ENCODE measurements around the gene CSPG4. TPM values are rescaled to one million over a fixed set of nuclear protein-coding genes. Genes with fewer than 3 reads are reported as not detected.
"Not testable (repeated sequence)": the region's sequence is repeated elsewhere in the genome, so short reads cannot be mapped to it uniquely, and the experiment has no call there.

CSPG4 gene, protein sequence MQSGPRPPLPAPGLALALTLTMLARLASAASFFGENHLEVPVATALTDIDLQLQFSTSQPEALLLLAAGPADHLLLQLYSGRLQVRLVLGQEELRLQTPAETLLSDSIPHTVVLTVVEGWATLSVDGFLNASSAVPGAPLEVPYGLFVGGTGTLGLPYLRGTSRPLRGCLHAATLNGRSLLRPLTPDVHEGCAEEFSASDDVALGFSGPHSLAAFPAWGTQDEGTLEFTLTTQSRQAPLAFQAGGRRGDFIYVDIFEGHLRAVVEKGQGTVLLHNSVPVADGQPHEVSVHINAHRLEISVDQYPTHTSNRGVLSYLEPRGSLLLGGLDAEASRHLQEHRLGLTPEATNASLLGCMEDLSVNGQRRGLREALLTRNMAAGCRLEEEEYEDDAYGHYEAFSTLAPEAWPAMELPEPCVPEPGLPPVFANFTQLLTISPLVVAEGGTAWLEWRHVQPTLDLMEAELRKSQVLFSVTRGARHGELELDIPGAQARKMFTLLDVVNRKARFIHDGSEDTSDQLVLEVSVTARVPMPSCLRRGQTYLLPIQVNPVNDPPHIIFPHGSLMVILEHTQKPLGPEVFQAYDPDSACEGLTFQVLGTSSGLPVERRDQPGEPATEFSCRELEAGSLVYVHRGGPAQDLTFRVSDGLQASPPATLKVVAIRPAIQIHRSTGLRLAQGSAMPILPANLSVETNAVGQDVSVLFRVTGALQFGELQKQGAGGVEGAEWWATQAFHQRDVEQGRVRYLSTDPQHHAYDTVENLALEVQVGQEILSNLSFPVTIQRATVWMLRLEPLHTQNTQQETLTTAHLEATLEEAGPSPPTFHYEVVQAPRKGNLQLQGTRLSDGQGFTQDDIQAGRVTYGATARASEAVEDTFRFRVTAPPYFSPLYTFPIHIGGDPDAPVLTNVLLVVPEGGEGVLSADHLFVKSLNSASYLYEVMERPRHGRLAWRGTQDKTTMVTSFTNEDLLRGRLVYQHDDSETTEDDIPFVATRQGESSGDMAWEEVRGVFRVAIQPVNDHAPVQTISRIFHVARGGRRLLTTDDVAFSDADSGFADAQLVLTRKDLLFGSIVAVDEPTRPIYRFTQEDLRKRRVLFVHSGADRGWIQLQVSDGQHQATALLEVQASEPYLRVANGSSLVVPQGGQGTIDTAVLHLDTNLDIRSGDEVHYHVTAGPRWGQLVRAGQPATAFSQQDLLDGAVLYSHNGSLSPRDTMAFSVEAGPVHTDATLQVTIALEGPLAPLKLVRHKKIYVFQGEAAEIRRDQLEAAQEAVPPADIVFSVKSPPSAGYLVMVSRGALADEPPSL (N-terminal part only)
- total RNA-seq, result 15.0 TPM
- long read RNA-seq, full-length matches to known transcripts, result 1 of 46 reads
- long read RNA-seq, partial matches to known transcripts, result 20 of 46 reads
- long read RNA-seq, other reads (novel, unspliced or antisense), result 25 of 46 reads

DNA sequence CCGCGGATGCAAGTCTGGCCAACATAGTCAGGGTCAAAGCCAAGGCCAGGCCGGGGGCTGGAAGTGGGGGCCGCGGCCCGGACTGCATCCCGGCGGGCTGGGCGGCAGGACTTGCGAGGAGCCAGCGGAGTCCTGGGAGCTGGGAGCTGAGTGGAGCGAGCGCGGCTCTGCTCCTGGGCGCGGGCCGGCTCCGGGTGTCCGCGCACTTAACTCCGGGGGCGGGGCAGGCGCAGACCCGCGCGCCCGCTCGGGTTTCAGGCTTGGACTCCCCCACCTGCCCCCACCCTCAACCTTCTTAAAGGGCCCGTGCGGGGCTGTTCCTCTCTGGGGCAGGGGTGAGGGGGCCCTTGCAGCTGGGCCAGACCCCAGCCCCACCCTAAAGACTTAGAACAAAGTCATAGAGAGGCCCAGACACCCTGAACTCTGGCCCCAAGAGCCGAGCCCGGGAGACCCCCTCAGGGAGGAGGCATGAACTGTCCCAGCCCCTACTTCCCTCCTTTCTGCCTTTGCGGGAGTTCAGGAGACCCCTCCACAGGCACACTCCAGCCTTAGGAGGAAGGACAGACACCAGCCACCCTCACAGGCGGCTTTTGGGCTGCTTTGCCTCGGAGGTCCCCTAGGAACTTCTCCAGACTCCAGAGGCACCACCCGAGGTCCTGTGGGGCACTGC, at the start of gene CSPG4:
Gene CSPG4 (minus strand): TSS at position 181 of the 670 bp plus-strand sequence. CDS start 93 bp downstream, at position 88.
- peaks cover 16% of the 10 kb centered on the region for H3K27me3 ChIP-seq (ENCODE audit: low read depth)
- DNase-seq (no peak), ATAC-seq (peak; percentile 68 to 73)
- H3K36me3 ChIP-seq, result no peaks in the 10 kb centered on the region
- H3K9me3 ChIP-seq, result no peaks in the 10 kb centered on the region
- intact Hi-C loops (cut with DNase I), result no loop called here
- TF ChIP-seq, protein P1, sequence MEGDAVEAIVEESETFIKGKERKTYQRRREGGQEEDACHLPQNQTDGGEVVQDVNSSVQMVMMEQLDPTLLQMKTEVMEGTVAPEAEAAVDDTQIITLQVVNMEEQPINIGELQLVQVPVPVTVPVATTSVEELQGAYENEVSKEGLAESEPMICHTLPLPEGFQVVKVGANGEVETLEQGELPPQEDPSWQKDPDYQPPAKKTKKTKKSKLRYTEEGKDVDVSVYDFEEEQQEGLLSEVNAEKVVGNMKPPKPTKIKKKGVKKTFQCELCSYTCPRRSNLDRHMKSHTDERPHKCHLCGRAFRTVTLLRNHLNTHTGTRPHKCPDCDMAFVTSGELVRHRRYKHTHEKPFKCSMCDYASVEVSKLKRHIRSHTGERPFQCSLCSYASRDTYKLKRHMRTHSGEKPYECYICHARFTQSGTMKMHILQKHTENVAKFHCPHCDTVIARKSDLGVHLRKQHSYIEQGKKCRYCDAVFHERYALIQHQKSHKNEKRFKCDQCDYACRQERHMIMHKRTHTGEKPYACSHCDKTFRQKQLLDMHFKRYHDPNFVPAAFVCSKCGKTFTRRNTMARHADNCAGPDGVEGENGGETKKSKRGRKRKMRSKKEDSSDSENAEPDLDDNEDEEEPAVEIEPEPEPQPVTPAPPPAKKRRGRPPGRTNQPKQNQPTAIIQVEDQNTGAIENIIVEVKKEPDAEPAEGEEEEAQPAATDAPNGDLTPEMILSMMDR (IDR thresholded peaks at IDR 0.05), result no peak
- peak within 1 kb of the TSS; percentile 53 for H3K4me3 ChIP-seq
- H3K4me1 ChIP-seq, result peaks cover 19% of the 10 kb centered on the region
- H3K27ac ChIP-seq, result peak within 1 kb of the TSS; percentile 68

DNA sequence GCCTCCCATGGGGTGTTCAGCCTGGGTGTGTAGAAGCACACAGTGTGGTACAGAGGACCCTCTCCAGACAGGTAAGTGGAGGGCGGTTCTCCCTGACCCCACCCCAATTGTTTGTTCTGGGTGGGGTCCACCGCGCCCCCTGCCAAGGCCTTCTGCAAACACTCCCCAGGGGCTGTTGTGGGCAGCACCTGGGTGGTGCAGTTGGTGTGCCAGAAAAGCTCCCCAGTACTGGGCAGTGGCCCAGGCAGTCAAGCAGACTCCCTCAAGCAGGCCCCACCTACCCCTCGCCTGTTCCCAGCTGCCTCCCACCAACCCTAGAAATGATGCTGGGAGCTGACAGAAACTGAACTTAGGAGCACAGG, 49.7 kb upstream of the CSPG4 start:
- peak in 1 of 2 donors; percentile 64 for ATAC-seq

DNA sequence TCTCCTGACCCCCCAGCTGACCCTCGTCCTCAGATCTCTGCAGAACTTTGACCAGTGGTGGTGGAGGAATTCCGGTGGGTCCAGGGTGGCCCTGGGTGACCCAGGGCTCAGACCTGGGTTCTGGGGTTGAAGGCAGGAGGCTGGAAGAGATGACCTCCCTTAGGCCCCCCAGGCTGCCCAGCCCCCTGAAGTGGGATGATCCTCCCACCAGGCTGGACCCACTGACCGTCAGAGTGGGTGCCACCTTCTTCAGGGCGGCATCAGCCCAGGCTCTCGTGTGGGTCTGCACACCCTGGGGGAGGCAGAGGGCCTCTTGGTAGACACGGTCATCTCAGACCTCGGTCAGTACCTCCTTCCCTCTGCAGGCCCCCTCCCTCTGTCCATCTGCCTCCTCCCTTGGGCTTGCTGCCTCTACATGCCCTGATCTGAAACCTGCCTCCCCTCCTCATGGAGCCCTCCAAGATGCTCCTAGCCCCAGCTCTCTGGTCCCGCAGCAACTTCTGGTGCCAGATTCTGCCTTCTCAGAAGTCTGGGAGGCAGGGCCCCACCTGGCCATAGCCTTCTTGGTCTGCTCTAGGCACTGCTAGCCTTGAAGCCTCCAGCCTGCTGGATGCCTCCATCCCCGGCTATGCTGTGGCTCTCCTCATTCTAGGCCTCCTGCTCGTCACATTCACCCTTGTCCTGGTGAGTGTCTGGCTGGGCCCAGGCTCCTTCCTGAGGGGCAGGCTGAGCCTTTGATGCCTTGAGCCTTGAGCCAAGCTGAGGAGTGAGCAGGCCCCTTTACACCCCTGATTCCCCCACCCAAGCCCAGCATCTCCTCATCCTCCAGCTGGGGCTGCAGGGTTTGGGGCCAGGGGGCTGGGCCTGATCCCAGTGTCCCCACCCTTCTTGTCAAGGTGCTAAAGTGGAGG, 49.1 kb upstream of the CSPG4 start:
- Histone ChIP-seq H3K9me3 (no peaks in the 10 kb centered on the region), H3K27ac (no peak overlapping the region), H3K36me3 (no peaks in the 10 kb centered on the region), H3K4me1 (peaks cover 15% of the 10 kb centered on the region), H3K27me3 (ENCODE audit: low read depth) (no peaks in the 10 kb centered on the region), H3K4me3 (no peak overlapping the region)
- DNase-seq (no peak), ATAC-seq (no peak)
- TF ChIP-seq, protein P1 (IDR thresholded peaks at IDR 0.05), result no peak
- intact Hi-C loops (cut with DNase I), result no loop called here

More for the DNA sequence above, 49.7 kb upstream of the CSPG4 start:
- peaks cover 15% of the 10 kb centered on the region for H3K4me1 ChIP-seq
- H3K27ac ChIP-seq; H3K27me3 ChIP-seq (ENCODE audit: low read depth); DNase-seq; H3K9me3 ChIP-seq; H3K4me3 ChIP-seq; intact Hi-C loops (cut with DNase I); H3K36me3 ChIP-seq: not testable (repeated sequence)

DNA sequence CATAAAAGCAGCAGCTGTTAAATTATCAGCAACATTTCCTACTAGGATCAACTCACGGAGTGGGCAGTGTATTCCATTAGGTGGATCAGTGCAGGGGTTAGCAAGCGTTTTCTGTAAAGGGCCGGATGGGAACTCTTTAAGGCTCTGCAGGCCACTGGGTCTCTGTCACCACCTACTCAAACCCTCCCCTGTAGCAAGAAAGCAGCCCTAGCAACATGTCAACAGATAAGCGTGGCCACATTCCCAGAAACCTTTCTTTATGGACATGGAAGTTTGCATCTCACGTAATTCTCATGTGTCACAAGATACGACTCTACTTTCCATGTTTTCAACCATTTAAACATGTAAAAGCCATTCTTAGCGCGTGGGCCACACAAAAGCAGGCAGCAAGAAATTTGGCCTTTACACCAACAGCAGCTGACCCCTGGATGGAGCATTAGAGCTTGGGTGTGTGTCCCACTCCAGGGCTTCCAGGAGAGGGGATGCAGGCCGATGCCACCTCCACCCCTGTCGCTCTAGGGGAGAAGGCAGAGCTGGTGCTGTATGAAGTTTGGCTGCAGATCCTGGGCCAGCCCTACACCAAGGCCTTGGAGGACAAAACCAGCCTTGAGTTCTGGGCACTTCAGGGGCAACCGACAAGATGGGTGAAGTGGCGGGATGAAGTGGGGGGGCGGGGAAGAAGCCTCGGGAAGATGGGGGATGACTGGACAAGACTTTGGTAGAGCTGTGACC, 48.2 kb upstream of the CSPG4 start:
- Histone ChIP-seq H3K4me3 (no peak overlapping the region), H3K4me1 (peaks cover 15% of the 10 kb centered on the region), H3K36me3 (no peaks in the 10 kb centered on the region), H3K9me3 (no peaks in the 10 kb centered on the region), H3K27me3 (ENCODE audit: low read depth) (no peaks in the 10 kb centered on the region), H3K27ac (no peak overlapping the region)
- TF ChIP-seq, protein P1 (IDR thresholded peaks at IDR 0.05), result no peak
- no peak for ATAC-seq
- intact Hi-C loops (cut with DNase I), result no loop called here
- no peak for DNase-seq

DNA sequence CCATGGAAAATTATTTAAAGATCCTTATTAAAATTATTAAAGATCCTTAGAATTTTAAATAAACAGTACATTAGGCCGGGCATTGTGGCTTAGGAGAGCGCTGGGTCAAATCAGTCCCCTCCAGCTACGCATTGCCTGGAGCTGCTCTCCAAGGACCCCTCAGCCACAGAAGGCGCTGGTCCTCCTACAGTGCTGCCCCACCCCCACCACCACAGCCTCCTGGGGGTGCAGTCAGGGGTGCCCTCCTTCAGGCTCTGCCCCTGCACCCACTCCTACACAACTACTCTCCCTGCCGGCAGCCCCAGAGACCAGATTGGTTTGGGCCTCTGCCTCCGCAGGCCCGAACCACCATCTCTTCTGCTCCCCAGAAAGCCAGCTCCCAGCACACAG, 47.5 kb upstream of the CSPG4 start:
- not testable (repeated sequence) for DNase-seq, H3K27ac ChIP-seq

More for the DNA sequence above, 47.5 kb upstream of the CSPG4 start:
- H3K9me3 ChIP-seq; H3K4me3 ChIP-seq; intact Hi-C loops (cut with DNase I); H3K36me3 ChIP-seq; ATAC-seq; H3K27me3 ChIP-seq (ENCODE audit: low read depth): not testable (repeated sequence)
- peaks cover 15% of the 10 kb centered on the region for H3K4me1 ChIP-seq

Measured in lower lobe of right lung (tissue), 2 donors.